Measurements from ENCODE around the gene SLC22A3. TPM values are rescaled to one million over a fixed set of nuclear protein-coding genes. Genes with fewer than 3 reads are reported as not detected.
"Not testable (repeated sequence)": the region's sequence is repeated elsewhere in the genome, so short reads cannot be mapped to it uniquely, and the experiment has no call there.

SLC22A3 gene
- total RNA-seq, 1 donor from 2014 or later, result not detected

DNA sequence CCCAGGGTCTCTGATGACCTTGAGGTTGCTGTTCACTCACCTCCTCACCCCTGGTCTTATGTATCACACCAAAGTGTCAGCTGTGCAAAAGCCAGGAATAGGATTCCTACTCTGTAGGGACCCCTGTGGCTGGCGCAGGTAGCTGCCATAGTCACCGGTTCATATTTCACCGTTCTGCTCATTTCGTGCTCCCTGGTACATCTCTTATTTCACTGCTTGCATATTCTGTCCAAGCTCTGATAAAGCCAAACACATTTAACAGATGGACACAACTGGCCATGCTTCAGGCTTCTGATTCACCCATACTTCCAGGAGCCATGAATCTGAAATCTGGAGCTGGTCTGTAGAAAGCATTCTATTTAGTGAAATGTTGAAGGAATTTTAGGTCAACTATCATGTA, 20.5 kb downstream of the SLC22A3 start:
- no peak for DNase-seq (ENCODE audit: low read depth)

DNA sequence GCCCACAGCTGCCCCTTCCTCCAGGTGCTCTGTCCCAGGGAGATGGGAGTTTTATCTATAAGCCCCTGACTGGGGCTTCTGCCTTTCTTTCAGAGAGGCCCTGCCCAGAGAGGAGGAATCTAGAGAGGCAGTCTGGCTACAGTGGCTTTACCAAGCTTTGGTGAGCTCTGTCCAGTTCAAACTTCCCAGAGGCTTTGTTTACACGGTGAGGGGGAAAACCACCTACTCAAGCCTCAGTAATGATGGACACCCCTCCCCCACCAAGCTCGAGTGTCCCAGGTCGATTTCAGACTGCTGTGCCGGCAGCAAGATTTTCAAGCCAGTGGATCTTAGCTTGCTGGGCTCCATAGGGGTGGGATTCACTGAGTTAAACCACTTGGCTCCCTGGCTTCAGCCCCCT, 25.4 kb downstream of the SLC22A3 start:
- not testable (repeated sequence) for DNase-seq (ENCODE audit: low read depth)

DNA sequence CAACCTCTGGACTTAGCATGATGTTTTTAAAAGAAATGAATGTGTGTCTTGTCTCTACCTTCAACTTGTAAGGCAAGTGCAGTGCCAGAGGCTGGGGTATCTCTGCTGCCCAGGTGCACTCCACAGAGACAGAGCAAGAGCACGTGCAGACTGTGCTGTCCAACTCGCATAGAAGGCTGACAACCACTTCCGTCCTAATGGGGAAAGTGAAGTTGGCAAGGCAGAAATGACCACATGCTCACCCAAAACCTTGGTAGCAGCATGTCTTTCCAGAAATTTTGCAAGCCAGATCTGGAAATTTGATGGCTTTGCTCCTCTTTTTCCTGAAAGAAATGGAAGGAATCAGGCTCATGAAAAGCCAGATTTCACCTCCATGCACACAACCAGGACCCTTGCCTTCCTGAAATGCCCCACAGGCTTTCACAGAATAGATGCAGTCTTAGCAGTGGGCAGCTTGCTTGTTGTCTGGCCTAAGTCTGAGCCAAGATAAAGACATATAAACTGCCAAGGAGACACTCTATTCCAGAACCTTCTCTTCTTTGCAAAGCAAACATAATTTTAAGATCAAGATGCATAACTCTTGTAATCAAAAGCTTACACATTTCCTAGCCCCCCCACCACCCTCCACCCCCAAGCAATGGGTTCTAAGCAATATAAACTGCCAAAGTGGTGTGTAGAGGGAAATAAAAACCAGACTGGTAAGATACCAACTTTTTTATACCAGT, 26.8 kb downstream of the SLC22A3 start:
- no peak for DNase-seq (ENCODE audit: low read depth)

DNA sequence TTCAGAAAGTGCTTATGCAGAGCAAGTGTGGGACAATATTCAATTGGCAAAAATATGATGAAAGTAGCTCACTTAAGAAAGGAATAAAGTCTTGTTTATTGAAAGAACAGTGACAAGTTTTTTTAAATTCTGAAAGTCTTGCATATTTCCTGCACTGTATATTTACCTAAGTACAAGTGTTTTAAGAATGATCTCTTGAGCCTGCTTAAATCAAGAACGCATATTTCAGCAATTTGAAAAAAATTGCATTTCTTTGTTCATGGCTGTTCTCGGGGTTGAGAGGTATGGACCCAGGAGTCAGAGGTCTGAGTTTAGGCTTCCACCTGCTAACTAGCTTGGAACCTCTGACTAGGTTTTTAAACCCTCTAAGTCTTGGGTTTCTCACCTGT, 27.4 kb downstream of the SLC22A3 start:
- no peak for DNase-seq (ENCODE audit: low read depth)

DNA sequence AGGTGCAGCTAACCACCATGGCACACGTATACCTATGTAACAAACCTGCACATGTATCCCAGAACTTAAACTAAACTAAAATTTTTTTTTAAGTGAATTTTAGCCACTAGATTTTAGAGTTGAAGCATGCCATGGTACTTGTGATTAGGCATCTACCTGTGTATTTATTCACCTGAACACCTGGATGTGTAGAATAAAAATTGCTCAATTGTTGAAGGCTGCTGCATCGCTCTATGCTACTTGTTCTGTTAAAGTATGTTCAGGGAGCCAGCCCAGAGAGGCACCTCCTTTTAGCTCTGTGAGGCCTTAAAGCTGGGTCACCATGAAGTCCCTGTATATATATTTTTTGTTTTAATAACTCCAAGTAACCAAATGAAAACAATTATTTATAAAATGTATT, 28.3 kb downstream of the SLC22A3 start:
- DNase-seq (ENCODE audit: low read depth), result no peak

DNA sequence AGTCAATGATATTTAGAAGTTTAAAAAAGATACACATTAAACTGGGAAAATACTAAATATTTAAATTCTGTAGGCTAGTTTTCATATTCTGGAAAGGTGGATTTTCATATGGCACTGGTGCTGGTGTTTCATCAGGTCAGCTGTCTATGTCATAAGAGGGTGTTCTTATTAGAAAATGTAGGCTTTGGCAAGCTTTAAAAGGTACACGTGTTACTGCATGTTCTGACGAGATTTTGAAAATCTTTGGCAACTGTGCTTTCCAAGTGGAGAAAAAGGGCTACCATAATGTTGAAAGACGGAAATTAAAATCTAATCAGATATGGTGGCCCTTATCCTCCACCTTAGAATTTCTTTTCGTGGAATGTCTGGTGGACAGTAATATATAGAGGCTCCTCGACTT, 30.0 kb downstream of the SLC22A3 start:
- no peak for DNase-seq (ENCODE audit: low read depth)

DNA sequence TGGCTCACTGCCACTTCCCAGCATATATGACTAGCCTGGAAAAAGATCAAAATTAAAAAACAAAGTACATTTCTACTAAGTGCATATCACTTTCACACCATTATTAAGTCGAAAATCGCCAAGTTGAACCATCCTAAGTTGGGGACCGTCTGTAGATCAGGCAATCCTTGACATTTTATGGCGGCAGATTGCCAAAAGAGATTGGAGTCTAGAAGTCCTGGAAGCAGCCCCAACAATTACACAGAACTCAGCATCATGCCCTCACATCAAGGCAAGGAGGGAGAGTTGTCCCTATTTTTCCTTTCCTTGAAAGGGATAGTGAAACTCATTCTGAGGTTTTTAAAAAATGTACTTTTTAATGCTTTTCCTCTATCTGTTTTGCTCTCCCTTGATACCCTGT, 30.7 kb downstream of the SLC22A3 start:
- no peak for DNase-seq (ENCODE audit: low read depth)

DNA sequence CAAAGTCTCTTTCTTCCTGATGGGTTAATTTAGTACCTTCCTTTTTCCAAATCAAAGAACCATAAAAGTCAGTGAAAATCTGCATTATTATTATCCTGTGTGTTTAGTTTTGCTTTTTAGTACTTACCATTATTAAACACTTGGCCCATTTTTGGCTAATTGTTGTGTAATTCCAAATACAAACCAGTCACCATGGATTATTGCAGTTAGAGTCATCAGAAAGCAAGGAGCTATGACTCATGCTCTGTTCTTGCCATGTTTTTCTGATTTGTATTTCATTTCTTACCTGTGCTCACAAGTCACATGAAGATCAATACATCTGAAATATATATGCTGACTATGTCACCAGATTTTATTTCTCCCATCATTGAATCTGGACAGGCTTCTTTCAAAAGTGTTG, 31.3 kb downstream of the SLC22A3 start:
- no peak for DNase-seq (ENCODE audit: low read depth)

DNA sequence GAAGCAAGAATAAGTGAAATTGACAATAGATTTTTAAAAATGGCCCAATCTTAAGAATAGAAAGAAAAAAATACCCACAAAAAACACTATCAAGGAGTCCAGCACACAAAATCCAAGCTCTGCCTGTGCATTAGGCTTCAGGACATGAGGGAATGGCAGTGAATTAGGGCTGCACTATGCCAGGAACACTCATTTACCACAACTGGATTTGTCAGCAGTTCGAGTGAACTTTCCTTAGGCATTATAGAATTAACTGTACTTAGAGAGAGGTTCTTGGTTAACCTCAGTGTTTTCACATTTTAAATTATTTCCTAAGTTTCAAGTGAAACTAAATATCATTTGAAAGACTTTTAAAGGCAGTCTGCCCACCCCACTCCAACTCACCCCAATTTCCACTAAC, 34.8 kb downstream of the SLC22A3 start:
- no peak for DNase-seq (ENCODE audit: low read depth)

DNA sequence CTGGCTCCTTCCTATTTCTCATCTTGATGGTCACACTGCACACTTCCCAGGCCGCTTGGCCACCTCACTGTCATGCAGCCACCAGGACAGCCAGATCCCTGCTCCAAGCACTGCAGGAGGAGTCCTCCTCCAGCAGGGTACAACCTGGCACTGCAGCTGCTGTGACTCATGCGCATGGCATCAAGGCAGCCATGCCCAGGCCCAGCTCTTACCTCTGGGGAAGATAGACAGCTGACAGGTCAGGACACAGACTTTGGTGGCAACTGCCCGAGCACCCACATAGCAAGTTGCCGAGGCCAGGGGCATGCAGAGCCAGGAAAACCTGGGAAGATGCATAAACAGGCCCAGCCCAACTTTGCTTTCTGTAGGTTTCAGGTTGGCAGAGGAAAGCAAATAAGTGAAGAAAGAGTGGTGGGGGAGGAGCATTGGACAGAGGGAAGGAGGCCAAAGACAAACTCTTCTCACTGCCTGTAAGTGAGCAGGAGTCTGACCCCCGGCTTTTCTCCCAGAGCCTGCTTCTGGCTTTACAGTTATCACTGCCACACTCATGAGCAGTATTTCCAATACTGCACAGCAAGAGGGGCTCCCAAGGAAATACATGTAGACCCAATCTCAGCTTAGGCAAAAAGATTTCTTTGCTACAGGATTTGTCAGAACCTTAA, 38.8 kb downstream of the SLC22A3 start:
- peak; percentile 45 for DNase-seq (ENCODE audit: low read depth)

DNA sequence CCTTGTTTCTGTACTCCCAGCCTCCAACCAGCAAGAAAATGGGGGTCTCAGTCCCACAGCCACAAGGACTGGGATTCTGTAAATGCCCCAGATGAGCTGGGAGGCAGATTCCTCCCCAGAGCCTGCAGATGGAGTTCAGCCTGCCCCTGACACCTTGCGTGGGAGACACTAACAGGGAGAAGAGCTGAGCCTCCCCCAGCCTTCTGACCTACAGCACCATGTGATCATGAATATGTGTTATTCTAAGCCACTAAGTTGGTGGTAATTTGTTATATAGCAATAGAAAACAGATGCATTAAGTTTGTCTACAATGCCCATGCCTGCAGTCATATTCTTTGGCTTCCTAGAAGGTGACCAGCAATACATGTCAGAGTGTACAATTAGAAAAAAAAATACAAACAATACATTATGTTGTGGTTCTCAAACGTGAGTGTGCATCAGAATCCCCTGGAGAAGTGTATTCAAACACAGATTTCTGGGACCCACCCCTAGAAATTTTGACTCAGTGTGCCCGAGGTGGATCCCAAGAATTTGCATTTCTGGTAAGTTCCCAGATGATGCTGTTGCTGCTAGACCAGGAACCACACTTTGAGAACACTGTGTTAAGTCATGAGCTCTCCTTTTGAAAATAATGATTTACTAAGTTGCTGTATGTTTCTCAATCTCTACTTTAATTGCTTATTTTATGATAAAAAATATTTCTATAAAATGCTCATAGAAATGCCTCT, 39.9 kb downstream of the SLC22A3 start:
- DNase-seq (ENCODE audit: low read depth), result no peak

DNA sequence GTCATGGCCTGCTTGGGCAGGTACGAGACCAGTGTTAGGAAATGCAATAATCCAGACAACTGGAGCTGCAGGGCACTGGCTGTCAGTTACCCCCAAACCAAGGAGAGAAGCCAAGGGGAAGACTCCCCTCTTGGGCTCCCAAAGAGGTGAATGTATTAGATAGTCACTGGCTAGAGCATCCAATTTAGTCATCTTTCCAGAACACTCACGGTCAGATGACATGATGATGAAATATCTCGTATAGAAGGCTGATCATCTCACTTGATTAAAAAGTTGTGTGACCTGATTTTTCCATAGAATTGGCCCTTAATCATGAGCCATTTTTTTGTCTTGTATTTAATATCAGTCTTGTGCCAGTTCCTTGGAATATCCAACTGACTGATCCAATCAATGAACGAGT, 40.7 kb downstream of the SLC22A3 start:
- DNase-seq (ENCODE audit: low read depth), result no peak

DNA sequence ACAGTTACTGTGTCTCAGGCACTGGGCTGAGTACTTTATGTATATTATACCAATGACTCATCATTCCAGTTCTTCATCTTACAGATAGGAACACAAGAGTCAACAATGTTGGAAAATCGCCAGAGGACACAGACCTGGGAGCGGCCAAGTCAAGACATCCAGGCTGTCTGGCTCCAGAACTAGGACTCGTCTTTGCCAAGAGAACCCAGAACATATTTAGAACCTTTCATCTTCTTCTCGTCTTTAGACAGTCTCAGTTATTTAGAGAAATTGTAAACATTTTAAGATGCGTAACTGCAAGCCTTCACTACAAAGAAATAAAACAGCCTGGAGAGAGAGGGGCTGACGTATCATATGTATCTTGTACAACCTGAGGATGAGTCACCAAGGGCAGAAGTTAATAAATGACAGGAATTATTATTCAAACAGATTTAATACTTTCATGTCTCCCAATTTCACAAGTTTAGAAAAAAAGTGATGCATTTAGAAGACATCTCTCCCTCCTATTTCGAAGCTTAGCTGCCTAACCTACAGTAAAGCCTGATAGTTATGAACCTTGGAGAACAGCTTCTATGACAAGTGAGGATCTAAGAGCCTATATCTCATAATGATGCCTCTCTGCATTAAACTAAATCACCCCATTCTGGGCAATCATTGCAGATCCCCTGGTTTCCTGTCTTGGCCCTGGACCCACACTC, 43.4 kb downstream of the SLC22A3 start:
- DNase-seq (ENCODE audit: low read depth), result no peak

DNA sequence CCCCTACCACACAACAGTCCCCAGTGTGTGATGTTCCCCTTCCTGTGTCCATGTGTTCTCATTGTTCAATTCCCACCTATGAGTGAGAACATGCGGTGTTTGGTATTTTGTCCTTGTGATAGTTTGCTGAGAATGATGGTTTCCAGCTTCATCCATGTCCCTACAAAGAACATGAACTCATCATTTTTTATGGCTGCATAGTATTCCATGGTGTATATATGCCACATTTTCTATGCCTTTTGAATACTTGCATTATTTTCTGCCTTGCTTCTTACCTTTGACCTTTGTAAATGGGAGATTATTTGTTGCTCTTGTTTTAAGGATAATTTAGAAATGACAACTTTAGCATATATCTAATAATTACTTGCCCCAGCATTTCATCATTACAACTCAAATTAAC, 45.3 kb downstream of the SLC22A3 start:
- not testable (repeated sequence) for DNase-seq (ENCODE audit: low read depth)

DNA sequence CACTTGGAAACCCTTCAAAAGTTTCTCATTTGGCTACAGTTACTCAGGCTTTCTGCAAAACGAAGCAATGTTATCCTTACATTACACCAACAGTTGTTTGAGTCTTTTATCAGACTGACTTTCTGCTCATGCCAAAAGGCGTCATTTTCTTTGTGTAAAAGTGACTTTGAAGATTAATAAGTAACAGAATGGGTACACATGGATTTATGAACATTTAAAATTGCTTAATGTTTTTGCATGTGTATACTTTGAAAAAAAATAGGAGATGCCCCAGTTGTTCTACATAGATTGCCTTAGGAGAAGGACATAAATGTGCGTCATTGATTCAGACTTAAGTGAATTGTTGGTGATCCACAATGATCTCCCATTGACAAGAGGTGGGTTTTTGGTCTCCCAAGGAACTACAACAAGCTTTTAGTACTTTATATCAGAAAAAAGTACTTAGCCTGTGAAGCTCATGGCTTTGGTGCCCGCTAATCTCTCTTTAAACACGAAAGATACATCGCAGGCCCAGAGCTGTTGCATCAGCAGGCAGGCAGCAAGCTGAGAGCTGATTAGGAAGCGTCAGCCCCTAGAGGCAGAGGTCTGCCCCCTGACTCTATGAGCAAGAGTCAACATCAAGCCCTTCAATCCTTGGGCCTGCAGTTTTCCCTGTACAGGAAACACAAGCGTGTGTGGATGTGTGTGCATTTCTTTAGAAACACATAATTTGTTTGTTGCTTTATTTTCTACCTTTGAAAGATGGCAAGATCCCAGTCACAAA, 45.9 kb downstream of the SLC22A3 start:
- no peak for DNase-seq (ENCODE audit: low read depth)

DNA sequence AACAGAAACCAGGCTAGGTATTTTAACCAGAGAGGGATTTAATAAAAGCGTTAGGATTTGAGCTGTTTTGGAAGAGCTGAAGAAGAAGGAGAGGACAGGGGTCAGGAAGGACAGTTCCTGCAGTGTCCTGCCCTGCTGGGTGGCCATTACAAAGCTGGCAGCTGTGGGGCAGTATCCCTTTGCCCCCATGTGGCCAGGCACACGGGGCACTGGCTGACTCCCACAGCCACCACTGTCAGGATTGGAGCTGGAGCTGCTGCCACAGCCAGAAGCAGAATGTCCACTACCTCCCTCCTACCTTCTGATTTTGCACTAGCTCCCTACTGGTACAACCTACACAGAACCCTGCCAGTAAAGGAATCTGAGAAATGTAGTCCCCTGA, 46.5 kb downstream of the SLC22A3 start:
- DNase-seq (ENCODE audit: low read depth), result no peak

DNA sequence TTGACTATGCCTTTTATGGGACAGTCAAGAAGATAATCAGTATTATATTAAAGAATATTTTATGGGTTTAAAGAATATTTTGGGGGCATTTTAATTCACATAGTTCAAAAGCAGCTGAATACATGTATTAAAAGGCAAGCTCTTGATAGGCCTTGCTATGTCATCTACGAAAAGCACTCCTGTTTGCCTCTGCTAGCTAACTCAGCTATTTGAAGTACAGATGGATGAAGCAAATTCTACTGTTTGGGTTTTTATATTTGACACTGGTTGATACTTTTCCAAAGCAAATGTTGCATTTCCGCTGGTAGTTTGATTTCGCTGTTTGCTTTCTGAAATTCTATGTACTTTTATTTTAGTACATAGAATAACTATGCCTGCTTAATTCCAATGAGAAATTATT, 47.0 kb downstream of the SLC22A3 start:
- DNase-seq (ENCODE audit: low read depth), result no peak

DNA sequence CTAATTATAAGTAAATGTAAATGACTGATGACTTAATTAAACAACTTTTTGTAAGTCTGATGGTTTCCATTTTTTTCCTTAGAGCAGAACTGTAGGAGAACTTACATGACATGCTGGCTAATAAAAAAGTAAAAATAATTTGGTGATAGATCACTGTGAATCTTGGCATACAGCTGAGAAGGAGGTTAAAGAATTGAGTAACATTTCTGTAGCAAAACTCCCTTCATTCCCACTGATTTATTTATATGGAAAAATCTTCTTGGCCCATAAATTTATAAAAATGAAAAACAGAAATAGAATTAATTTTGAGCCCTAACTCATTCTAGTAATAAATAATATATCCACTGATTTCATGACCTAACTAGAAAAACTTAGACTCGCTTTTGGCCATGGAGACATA, 48.1 kb downstream of the SLC22A3 start:
- DNase-seq (ENCODE audit: low read depth), result no peak

DNA sequence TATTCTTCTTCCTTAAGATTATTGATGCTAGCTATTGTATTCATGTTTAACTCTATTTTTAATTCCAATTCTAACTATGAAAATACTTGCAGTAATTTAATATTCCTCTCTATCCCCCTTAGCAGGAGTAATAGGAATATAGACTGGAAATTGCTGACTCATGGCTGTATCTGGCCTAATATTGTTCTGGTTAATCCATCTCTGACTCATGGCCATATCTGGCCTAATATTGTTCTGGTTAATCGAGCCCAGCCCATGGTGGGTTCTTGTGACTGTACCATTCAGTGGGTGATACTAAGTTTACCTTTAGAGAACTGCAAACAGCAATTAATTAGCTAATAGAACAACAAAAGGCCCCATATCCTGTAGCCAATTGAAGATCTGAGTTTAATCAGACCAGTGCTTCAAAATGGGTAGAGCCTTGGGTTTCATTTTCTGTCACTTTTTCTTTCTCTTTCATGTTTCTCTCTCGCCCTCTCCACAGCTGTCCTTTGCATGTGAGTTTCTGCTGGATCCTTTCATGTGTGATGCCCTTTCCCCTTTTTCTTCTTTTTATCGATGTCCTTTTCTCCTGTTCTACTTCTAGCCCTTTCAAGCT, 50.6 kb downstream of the SLC22A3 start:
- DNase-seq (ENCODE audit: low read depth), result peak; percentile 49

DNA sequence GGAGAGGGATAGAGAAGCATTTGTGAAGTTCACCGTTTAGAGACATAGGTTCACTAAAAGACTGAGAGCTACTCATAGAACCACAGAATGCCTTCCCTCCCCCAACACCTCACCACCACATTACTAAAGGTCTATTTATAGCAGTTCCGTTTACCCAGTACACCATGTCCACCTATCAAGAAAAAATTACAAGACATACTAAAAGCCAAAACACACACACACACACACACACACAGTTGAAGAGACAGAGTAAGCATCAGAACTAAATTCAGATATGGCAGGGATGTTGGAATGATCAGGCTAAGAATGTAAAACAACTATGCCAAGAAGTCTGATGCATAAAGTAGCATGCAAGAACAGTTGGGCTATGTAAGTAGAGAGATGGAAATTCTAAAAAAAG, 52.3 kb downstream of the SLC22A3 start:
- DNase-seq (ENCODE audit: low read depth), result peak; percentile 67

DNA sequence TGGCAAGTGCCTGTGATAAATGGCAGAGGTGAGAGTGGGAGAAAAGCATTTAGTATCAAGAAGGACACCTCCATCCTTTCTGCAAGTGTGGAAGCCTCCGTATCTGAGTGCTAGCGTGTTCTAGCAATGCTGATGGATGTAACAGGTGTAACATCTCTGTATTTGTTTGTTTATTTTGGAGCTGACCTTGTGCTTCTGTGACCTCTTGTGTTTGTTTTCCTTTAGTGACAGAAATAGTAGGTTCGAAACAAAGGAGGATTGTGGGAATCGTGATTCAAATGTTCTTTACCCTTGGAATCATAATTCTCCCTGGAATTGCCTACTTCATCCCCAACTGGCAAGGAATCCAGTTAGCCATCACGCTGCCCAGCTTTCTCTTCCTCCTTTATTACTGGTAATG, 60.4 kb downstream of the SLC22A3 start:
- no peak for DNase-seq (ENCODE audit: low read depth)
